GM08714 (cell line): ENCODE measurements around the gene CD163.
"Not testable (repeated sequence)": the region's sequence is repeated elsewhere in the genome, so short reads cannot be mapped to it uniquely, and the experiment has no call there.

Experiments used
- H3K4me3 ChIP-seq: fragments of 200-500 bp; sonication (Bioruptor generic); 2 replicates; pipeline ENCODE4 v1.5.1; 2014; ENCODE audit warnings: mild to moderate bottlenecking, low read length, inconsistent platforms
- ZNF274 ChIP-seq: IDR thresholded peaks from 2 replicates; pipeline ENCODE4 v1.6.1; 2012; ENCODE audit warnings: mild to moderate bottlenecking, low read depth, low read length

The CD163 gene

GRCh38 chr12:7503686-7504415, at the start of gene CD163:
Gene CD163 (minus strand): TSS chr12:7503777. CDS start chr12:7503690, 87 bp downstream.
- no peak within 1 kb of the TSS for H3K4me3 ChIP-seq
- no peak for TF ChIP-seq ZNF274

- no peak overlapping the region for H3K4me3 ChIP-seq
- no peak for TF ChIP-seq ZNF274
These were observed 39.2 kb upstream of the CD163 start for GRCh38 chr12:7542813-7543212.

GRCh38 chr12:7542046-7542445, 38.5 kb upstream of the CD163 start:
- no peak for TF ChIP-seq ZNF274
- no peak overlapping the region for H3K4me3 ChIP-seq

GRCh38 chr12:7514416-7514815, 10.8 kb upstream of the CD163 start:
- TF ChIP-seq ZNF274, result no peak
- no peak overlapping the region for H3K4me3 ChIP-seq

GRCh38 chr12:7512553-7512952, 9.0 kb upstream of the CD163 start:
- TF ChIP-seq ZNF274, result no peak
- no peak overlapping the region for H3K4me3 ChIP-seq

GRCh38 chr12:7509793-7510470, 6.4 kb upstream of the CD163 start:
- H3K4me3 ChIP-seq, result not testable (repeated sequence)

GRCh38 chr12:7502612-7503011, 965 bp downstream of the CD163 start:
- TF ChIP-seq ZNF274, result no peak
- H3K4me3 ChIP-seq, result no peak overlapping the region

GRCh38 chr12:7501031-7501588, 2.5 kb downstream of the CD163 start:
- no peak for TF ChIP-seq ZNF274

GRCh38 chr12:7499636-7500035, 3.9 kb downstream of the CD163 start:
- H3K4me3 ChIP-seq, result no peak overlapping the region
- no peak for TF ChIP-seq ZNF274

More at GRCh38 chr12:7501031-7501588, 2.5 kb downstream of the CD163 start:
- no peak overlapping the region for H3K4me3 ChIP-seq

- no peak for TF ChIP-seq ZNF274
- no peak overlapping the region for H3K4me3 ChIP-seq
These were observed 4.8 kb downstream of the CD163 start for GRCh38 chr12:7498809-7499208.

GRCh38 chr12:7497661-7498060, 5.9 kb downstream of the CD163 start:
- no peak for TF ChIP-seq ZNF274
- no peak overlapping the region for H3K4me3 ChIP-seq

GRCh38 chr12:7496451-7496850, 7.1 kb downstream of the CD163 start:
- no peak overlapping the region for H3K4me3 ChIP-seq
- TF ChIP-seq ZNF274, result no peak

GRCh38 chr12:7495136-7495535, 8.4 kb downstream of the CD163 start:
- H3K4me3 ChIP-seq, result no peak overlapping the region
- no peak for TF ChIP-seq ZNF274

GRCh38 chr12:7493006-7493405, 10.6 kb downstream of the CD163 start:
- no peak overlapping the region for H3K4me3 ChIP-seq
- no peak for TF ChIP-seq ZNF274

GRCh38 chr12:7486512-7486911, 17.1 kb downstream of the CD163 start:
- no peak for TF ChIP-seq ZNF274
- H3K4me3 ChIP-seq, result no peak overlapping the region
